Endothelial cell of umbilical vein (primary cell): ENCODE measurements around the gene ZFPM1. TPM values are rescaled to one million over a fixed set of nuclear protein-coding genes. Genes with fewer than 3 reads are reported as not detected.
"Not testable (repeated sequence)": the region's sequence is repeated elsewhere in the genome, so short reads cannot be mapped to it uniquely, and the experiment has no call there.

Experiments used
- BruUV-seq: library from RNA; stranded (reverse); fragments of 400-500 nt; replicated peaks from 2 replicates; lab custom pipeline; 2021; lab: Mats Ljungman, UMichigan
- CTCF ChIA-PET: fragments of 300-600, 350-600 bp; sonication (Branson Sonifier 250); formaldehyde crosslinking; loops from one replicate; lab custom pipeline; 2021; ENCODE audit warnings: antibody characterized with exemption, inconsistent platforms; lab: Charles Lee
- POLR2A ChIA-PET: fragments of 300-600, 350-600 bp; sonication (Branson Sonifier 250); formaldehyde crosslinking; loops from one replicate; lab custom pipeline; 2021; ENCODE audit warnings: antibody characterized with exemption, inconsistent platforms; lab: Charles Lee
- DNase-seq: peaks from one replicate; pipeline ENCODE4 v3.0.0-alpha.2; 2011; ENCODE audit warnings: low read depth, low spot score
- FAIRE-seq: peaks from 2 replicates; lab custom pipeline; 2011; peaks lifted over from hg19 to GRCh38; lab: Jason Lieb, UNC
- H2AFZ ChIP-seq: 2 replicates; pipeline ENCODE4 v1.6.0; 2012; ENCODE audit warnings: low read depth, low read length, control low read depth, inconsistent platforms
- H3K27ac ChIP-seq: 2 replicates; pipeline ENCODE4 v1.5.1; 2011; ENCODE audit warnings: low read depth, mild to moderate bottlenecking, control low read depth, low read length, moderate library complexity; ENCODE audit not compliant: insufficient read depth
- H3K27me3 ChIP-seq, 2 experiments: 2 replicates each; pipeline versions ENCODE4 v1.6.0 to v1.6.1; 2011; ENCODE audit warnings: low read length in 2 of 2, mixed read lengths in 1 of 2; ENCODE audit not compliant: control insufficient read depth in 2 of 2, insufficient read depth in 2 of 2
- H3K36me3 ChIP-seq, 2 experiments: 2 replicates in 1 of 2; 3 replicates in 1 of 2; pipeline ENCODE4 v1.5.1; 2011; ENCODE audit warnings: low read length in 2 of 2, mild to moderate bottlenecking in 1 of 2, moderate library complexity in 1 of 2; ENCODE audit not compliant: control insufficient read depth in 2 of 2, insufficient read depth in 2 of 2; ENCODE audit errors: extremely low read depth in 1 of 2
- H3K4me1 ChIP-seq: 3 replicates; pipeline ENCODE4 v1.5.1; 2011; ENCODE audit warnings: mild to moderate bottlenecking, low read length; ENCODE audit not compliant: control insufficient read depth, insufficient read depth; ENCODE audit errors: extremely low read depth
- H3K4me2 ChIP-seq: 2 replicates; pipeline ENCODE4 v1.6.1; 2011; ENCODE audit warnings: low read length, control low read depth, mixed read lengths; ENCODE audit not compliant: insufficient read depth
- H3K4me3 ChIP-seq, 3 experiments: fragments of 200-600 bp in 1 of 3; sonication (generic), shearing (Covaris generic) in 1 of 3; replicated peaks in 1 of 3; 2 replicates each; pipeline ENCODE4 v1.5.1; 2011 to 2016; ENCODE audit warnings: control low read depth in 3 of 3, low read length in 3 of 3, mild to moderate bottlenecking in 2 of 3, inconsistent platforms in 1 of 3, low read depth in 1 of 3, moderate library complexity in 1 of 3; ENCODE audit not compliant: insufficient read depth in 1 of 3
- H3K79me2 ChIP-seq: 2 replicates; pipeline ENCODE4 v1.6.0; 2012; ENCODE audit warnings: low read length, inconsistent platforms; ENCODE audit not compliant: control insufficient read depth, insufficient read depth
- H3K9ac ChIP-seq: replicated peaks from 2 replicates; pipeline ENCODE3; 2011; ENCODE audit warnings: low read length, control low read depth; ENCODE audit not compliant: insufficient read depth; ENCODE audit errors: extremely low read depth
- H3K9me1 ChIP-seq: replicated peaks from 3 replicates; pipeline ENCODE4 v1.6.0; 2011; ENCODE audit warnings: mild to moderate bottlenecking, low read length; ENCODE audit not compliant: control insufficient read depth, insufficient read depth; ENCODE audit errors: extremely low read depth
- H3K9me3 ChIP-seq: replicated peaks from 2 replicates; pipeline ENCODE4 v1.5.1; 2012; ENCODE audit warnings: low read length, inconsistent platforms; ENCODE audit not compliant: control insufficient read depth, insufficient read depth
- H4K20me1 ChIP-seq: replicated peaks from 2 replicates; pipeline ENCODE3; 2011; ENCODE audit warnings: mild to moderate bottlenecking, low read length; ENCODE audit not compliant: control insufficient read depth, insufficient read depth; ENCODE audit errors: extremely low read depth
- EZH2 ChIP-seq: IDR thresholded peaks from 2 replicates; pipeline ENCODE4 v1.6.1; 2012; ENCODE audit warnings: borderline replicate concordance, low read depth, mild to moderate bottlenecking, moderate library complexity, low read length, inconsistent platforms; ENCODE audit not compliant: severe bottlenecking
- GATA2 ChIP-seq: IDR thresholded peaks from 2 replicates; pipeline ENCODE4 v1.7.0; 2011; ENCODE audit warnings: low read depth, mild to moderate bottlenecking, moderate library complexity, mixed read lengths, low read length; ENCODE audit not compliant: insufficient read length, insufficient read depth
- MAX ChIP-seq: IDR thresholded peaks from 2 replicates; pipeline ENCODE4 v1.6.1; 2011; ENCODE audit not compliant: insufficient read depth, insufficient read length
- POLR2A ChIP-seq: IDR thresholded peaks from 2 replicates; pipeline ENCODE4 v1.6.1; 2012; ENCODE audit warnings: low read depth, mild to moderate bottlenecking, control low read depth, low read length
- POLR2AphosphoS5 ChIP-seq: IDR thresholded peaks from 2 replicates; pipeline ENCODE4 v1.6.1; 2012; ENCODE audit warnings: low read depth, mild to moderate bottlenecking, control low read depth, low read length, moderate library complexity; ENCODE audit not compliant: insufficient read depth
- dilution Hi-C: fragments of 300-500 bp; cut with MboI; formaldehyde crosslinking; loops from one replicate; pipeline ENCODE4 v1.15.0; 2019; ENCODE audit warnings: low sequenced_read_pairs; ENCODE audit not compliant: extremely low pct_ligation_motif_present
- intact Hi-C: fragments of 100-400 bp; cut with micrococcal nuclease; formaldehyde crosslinking; loops from one replicate; pipeline ENCODE4 v1.10.0; 2022
- polyA plus RNA-seq, 4 experiments: library from polyadenylated mRNA; depleted of rRNA in 3 of 4; stranded (reverse) in 3 of 4; unstranded in 1 of 4; fragments of >200 nt; gene quantifications; 2 replicates each; pipeline versions ENCODE4 v1.2.1 to v1.2.3, GENCODE V29; 2011 to 2012; ENCODE audit warnings: missing spikeins in 1 of 4
- total RNA-seq: library from RNA; stranded (reverse); gene quantifications from 2 replicates; pipeline ENCODE4 v1.2.3, GENCODE V29; 2021
- TF ChIP-seq, protein P1 (sequence below), 2 donors: IDR thresholded peaks; 1 replicate in 1 of 2; 2 replicates in 1 of 2; pipeline ENCODE4 v1.5.1; 2011; ENCODE audit warnings: low read length in 2 of 2, mild to moderate bottlenecking in 2 of 2, moderate library complexity in 2 of 2, control low read depth in 1 of 2, inconsistent platforms in 1 of 2, low read depth in 1 of 2; ENCODE audit not compliant: insufficient read depth in 1 of 2; ENCODE audit errors: extremely low read depth in 1 of 2

Gene ZFPM1
- total and polyA plus RNA-seq, 2 donors (not counting 3 experiments of a cell fraction or from before 2014, with no cell fraction given) = 0.37 to 7.5 TPM

- Histone ChIP-seq H3K4me1 (no peaks in the 10 kb centered on the region), H3K27me3 (no peaks in the 10 kb centered on the region), H3K9me1 (no peaks in the 10 kb centered on the region), H3K4me2 (no peak overlapping the region), H4K20me1 (no peaks in the 10 kb centered on the region), H2AFZ (no peak overlapping the region), H3K36me3 (no peaks in the 10 kb centered on the region), H3K27ac (no peak overlapping the region), H3K4me3 (no peak overlapping the region), H3K9me3 (no peaks in the 10 kb centered on the region), H3K9ac (no peak overlapping the region), H3K79me2 (no peaks in the 10 kb centered on the region)
- DNase-seq (no peak), FAIRE-seq (no peak)
- no peak for TF ChIP-seq EZH2
- no TSS peak for BruUV-seq
- ChIA-PET POLR2A (no interaction called here), CTCF (no interaction called here)
- intact Hi-C loops = no loop called here
- dilution Hi-C loops = no loop called here
These were observed 44.4 kb upstream of the ZFPM1 start for GRCh38 chr16:88408561-88409142.

DNA sequence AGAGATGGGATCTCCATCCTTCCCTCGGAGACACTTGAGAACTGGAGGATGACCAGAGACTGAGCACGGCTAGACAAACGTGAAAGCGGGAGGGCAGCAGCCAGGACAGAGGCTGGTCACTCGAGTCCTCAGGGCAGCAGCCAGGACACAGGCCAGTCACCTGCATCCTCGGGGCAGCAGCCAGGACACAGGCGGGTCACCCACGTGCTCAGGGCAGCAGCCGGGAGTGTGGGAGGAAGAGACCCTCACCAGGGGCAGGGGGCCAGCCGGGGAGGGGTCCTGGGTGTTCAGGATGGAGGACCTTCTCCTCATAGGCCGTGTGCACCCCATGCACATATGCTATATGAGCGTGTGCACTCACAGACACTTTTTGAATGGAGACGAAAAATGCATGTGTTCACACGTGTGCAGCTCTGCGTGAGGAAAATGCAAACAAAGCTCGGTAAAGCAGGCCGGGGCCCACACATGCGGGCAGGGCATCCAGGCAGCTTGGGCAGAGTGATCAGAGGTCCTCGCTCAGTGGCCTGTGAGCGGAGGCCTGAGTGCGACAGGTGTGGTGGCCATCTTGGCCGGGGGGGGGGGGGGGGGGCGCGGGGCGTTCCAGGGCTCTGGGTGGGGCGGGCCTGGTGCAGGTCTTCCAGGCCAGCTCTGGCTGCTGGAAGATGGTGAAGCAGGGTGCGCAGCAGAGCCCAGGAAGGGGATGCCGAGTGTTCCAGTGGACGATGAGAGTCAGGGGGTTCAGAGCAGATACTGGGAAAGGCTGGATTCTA is 43.6 kb upstream of the ZFPM1 start:
- Histone ChIP-seq H2AFZ (no peak overlapping the region), H3K4me2 (no peak overlapping the region), H3K4me1 (no peaks in the 10 kb centered on the region), H3K9me3 (no peaks in the 10 kb centered on the region), H3K9ac (no peak overlapping the region), H3K79me2 (no peaks in the 10 kb centered on the region), H3K36me3 (no peaks in the 10 kb centered on the region), H4K20me1 (no peaks in the 10 kb centered on the region), H3K9me1 (no peaks in the 10 kb centered on the region), H3K27me3 (no peaks in the 10 kb centered on the region), H3K4me3 (no peak overlapping the region), H3K27ac (no peak overlapping the region)
- intact Hi-C loops = no loop called here
- no peak for DNase-seq
- ChIA-PET POLR2A (no interaction called here), CTCF (no interaction called here)
- no peak for FAIRE-seq
- TF ChIP-seq MAX (no peak), POLR2AphosphoS5 (no peak), GATA2 (no peak), POLR2A (no peak)
- TF ChIP-seq, protein P1, sequence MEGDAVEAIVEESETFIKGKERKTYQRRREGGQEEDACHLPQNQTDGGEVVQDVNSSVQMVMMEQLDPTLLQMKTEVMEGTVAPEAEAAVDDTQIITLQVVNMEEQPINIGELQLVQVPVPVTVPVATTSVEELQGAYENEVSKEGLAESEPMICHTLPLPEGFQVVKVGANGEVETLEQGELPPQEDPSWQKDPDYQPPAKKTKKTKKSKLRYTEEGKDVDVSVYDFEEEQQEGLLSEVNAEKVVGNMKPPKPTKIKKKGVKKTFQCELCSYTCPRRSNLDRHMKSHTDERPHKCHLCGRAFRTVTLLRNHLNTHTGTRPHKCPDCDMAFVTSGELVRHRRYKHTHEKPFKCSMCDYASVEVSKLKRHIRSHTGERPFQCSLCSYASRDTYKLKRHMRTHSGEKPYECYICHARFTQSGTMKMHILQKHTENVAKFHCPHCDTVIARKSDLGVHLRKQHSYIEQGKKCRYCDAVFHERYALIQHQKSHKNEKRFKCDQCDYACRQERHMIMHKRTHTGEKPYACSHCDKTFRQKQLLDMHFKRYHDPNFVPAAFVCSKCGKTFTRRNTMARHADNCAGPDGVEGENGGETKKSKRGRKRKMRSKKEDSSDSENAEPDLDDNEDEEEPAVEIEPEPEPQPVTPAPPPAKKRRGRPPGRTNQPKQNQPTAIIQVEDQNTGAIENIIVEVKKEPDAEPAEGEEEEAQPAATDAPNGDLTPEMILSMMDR (IDR thresholded peaks at IDR 0.05; ENCODE audit: extremely low read depth in 1 of 2, insufficient read depth in 1 of 2, low read depth in 1 of 2, low read length in 2 of 2) = no peak
- dilution Hi-C loops = no loop called here
- BruUV-seq = no TSS peak

GRCh38 chr16:88410297-88410968 is 42.6 kb upstream of the ZFPM1 start:
- H3K9me3 ChIP-seq, H3K27me3 ChIP-seq, BruUV-seq, H3K79me2 ChIP-seq, H3K27ac ChIP-seq, H3K4me1 ChIP-seq, intact Hi-C loops, DNase-seq, H4K20me1 ChIP-seq, H3K9ac ChIP-seq, H3K4me2 ChIP-seq, POLR2A ChIA-PET, H3K4me3 ChIP-seq, H2AFZ ChIP-seq, FAIRE-seq, H3K36me3 ChIP-seq, CTCF ChIA-PET, H3K9me1 ChIP-seq, dilution Hi-C loops: not testable (repeated sequence)
